ENCODE measurements around the gene WDR91.

Gene WDR91

GRCh38 chr7:135233570-135233969, 22.2 kb upstream of the WDR91 start, which contains the start of gene STRA8:
Gene STRA8 (plus strand): TSS chr7:135233838. CDS start chr7:135240525, 6,687 bp downstream.
- no peak for DNase-seq (ENCODE audit: low read depth)

- no peak for DNase-seq (ENCODE audit: low read depth)
Measured at GRCh38 chr7:135232720-135233119, 21.4 kb upstream of the WDR91 start.

- no peak for DNase-seq (ENCODE audit: low read depth)
Measured at GRCh38 chr7:135232087-135232486, 20.8 kb upstream of the WDR91 start.

- DNase-seq (ENCODE audit: low read depth): no peak
Measured at GRCh38 chr7:135231686-135232085, 20.4 kb upstream of the WDR91 start.

GRCh38 chr7:135224027-135224426, 12.7 kb upstream of the WDR91 start:
- DNase-seq (ENCODE audit: low read depth): no peak

GRCh38 chr7:135217645-135218509, 6.6 kb upstream of the WDR91 start:
- no peak for DNase-seq (ENCODE audit: low read depth)

- no peak for DNase-seq (ENCODE audit: low read depth)
Measured at GRCh38 chr7:135215698-135216097, 4.4 kb upstream of the WDR91 start.

GRCh38 chr7:135215180-135215579, 3.9 kb upstream of the WDR91 start:
- no peak for DNase-seq (ENCODE audit: low read depth)

GRCh38 chr7:135213831-135214230, 2.5 kb upstream of the WDR91 start:
- no peak for DNase-seq (ENCODE audit: low read depth)

GRCh38 chr7:135211946-135212685, 790 bp upstream of the WDR91 start:
- DNase-seq (ENCODE audit: low read depth): peak; percentile 28

GRCh38 chr7:135210888-135211178, 493 bp downstream of the WDR91 start:
- DNase-seq (ENCODE audit: low read depth): no peak

- no peak for DNase-seq (ENCODE audit: low read depth)
Measured at GRCh38 chr7:135209225-135209834, 2.0 kb downstream of the WDR91 start.

GRCh38 chr7:135208102-135208793, 3.1 kb downstream of the WDR91 start:
- no peak for DNase-seq (ENCODE audit: low read depth)

- DNase-seq (ENCODE audit: low read depth): no peak
Measured at GRCh38 chr7:135207406-135208101, 3.8 kb downstream of the WDR91 start.

GRCh38 chr7:135206941-135207391, 4.4 kb downstream of the WDR91 start:
- no peak for DNase-seq (ENCODE audit: low read depth)

GRCh38 chr7:135205850-135206249, 5.5 kb downstream of the WDR91 start:
- no peak for DNase-seq (ENCODE audit: low read depth)

- no peak for DNase-seq (ENCODE audit: low read depth)
Measured at GRCh38 chr7:135204876-135205275, 6.5 kb downstream of the WDR91 start.

GRCh38 chr7:135204341-135204749, 7.0 kb downstream of the WDR91 start:
- no peak for DNase-seq (ENCODE audit: low read depth)

GRCh38 chr7:135201350-135201749, 10.0 kb downstream of the WDR91 start:
- DNase-seq (ENCODE audit: low read depth): no peak

GRCh38 chr7:135200821-135201331, 10.4 kb downstream of the WDR91 start:
- no peak for DNase-seq (ENCODE audit: low read depth)

GRCh38 chr7:135199439-135199838, 11.9 kb downstream of the WDR91 start:
- no peak for DNase-seq (ENCODE audit: low read depth)
